Liver (tissue), 9 donors: ENCODE measurements around the gene CARHSP1. TPM values are rescaled to one million over a fixed set of nuclear protein-coding genes. Genes with fewer than 3 reads are reported as not detected.

Source experiments
- DNase-seq: peaks from one replicate; pipeline ENCODE4 v3.0.0-alpha.2; 2017; ENCODE audit warnings: low spot score
- H3K27ac ChIP-seq, 2 donors: one replicate each; pipeline ENCODE4 v1.7.0; 2013; ENCODE audit warnings: inconsistent platforms in 2 of 2, low read length in 2 of 2, control low read depth in 1 of 2, low read depth in 1 of 2, mild to moderate bottlenecking in 1 of 2
- H3K27me3 ChIP-seq, 4 donors: one replicate each; pipeline versions ENCODE4 v1.6.1 to v1.7.0; 2013; ENCODE audit warnings: low read length in 3 of 4, inconsistent platforms in 1 of 4, mild to moderate bottlenecking in 1 of 4, moderate library complexity in 1 of 4; ENCODE audit not compliant: control insufficient read depth in 4 of 4, insufficient read depth in 4 of 4
- H3K36me3 ChIP-seq, 4 donors: one replicate each; pipeline versions ENCODE4 v1.6.1 to v1.7.0; 2013; ENCODE audit warnings: low read length in 3 of 4, mild to moderate bottlenecking in 3 of 4, low read depth in 1 of 4, moderate library complexity in 1 of 4; ENCODE audit not compliant: control insufficient read depth in 4 of 4, insufficient read depth in 3 of 4
- H3K4me1 ChIP-seq, 4 donors: one replicate each; pipeline versions ENCODE4 v1.6.1 to v1.7.0; 2013; ENCODE audit warnings: low read length in 3 of 4, mild to moderate bottlenecking in 3 of 4, moderate library complexity in 1 of 4; ENCODE audit not compliant: control insufficient read depth in 4 of 4, insufficient read depth in 4 of 4
- H3K4me3 ChIP-seq, 3 donors: one replicate each; pipeline versions ENCODE4 v1.6.1 to v1.7.0; 2013; ENCODE audit warnings: low read length in 3 of 3, control low read depth in 1 of 3, low read depth in 1 of 3, mild to moderate bottlenecking in 1 of 3
- H3K9ac ChIP-seq, 2 donors: one replicate each; pipeline ENCODE4 v1.7.0; 2013; ENCODE audit warnings: low read length in 2 of 2, mild to moderate bottlenecking in 2 of 2, moderate library complexity in 2 of 2, control low read depth in 1 of 2, low read depth in 1 of 2
- H3K9me3 ChIP-seq, 4 donors: one replicate each; pipeline versions ENCODE4 v1.6.1 to v1.7.0; 2013; ENCODE audit warnings: low read length in 3 of 4; ENCODE audit not compliant: control insufficient read depth in 4 of 4
- ATF3 ChIP-seq: IDR thresholded peaks from 2 replicates; pipeline ENCODE4 v1.6.1; 2016; ENCODE audit warnings: antibody characterized with exemption
- CTCF ChIP-seq: fragments of 150-350 bp; IDR thresholded peaks from 2 replicates; pipeline ENCODE4 v1.5.1; 2017; ENCODE audit warnings: improper control_type of control experiment, low read depth, low read length; ENCODE audit not compliant: missing input control
- FOXA1 ChIP-seq: IDR thresholded peaks from 2 replicates; pipeline ENCODE4 v1.6.1; 2016; ENCODE audit warnings: antibody characterized with exemption
- FOXA2 ChIP-seq: IDR thresholded peaks from 2 replicates; pipeline ENCODE4 v1.6.1; 2016; ENCODE audit warnings: antibody characterized with exemption
- GABPA ChIP-seq, 2 donors: IDR thresholded peaks in 1 of 2; conservative IDR thresholded peaks in 1 of 2; 2 replicates each; pipeline ENCODE4 v1.6.1; 2016; ENCODE audit warnings: antibody characterized with exemption in 2 of 2, mild to moderate bottlenecking in 1 of 2, moderate library complexity in 1 of 2
- HNF4A ChIP-seq, 2 donors: conservative IDR thresholded peaks; 2 replicates each; pipeline ENCODE4 v1.6.1; 2016; ENCODE audit warnings: antibody characterized with exemption in 2 of 2, mild to moderate bottlenecking in 2 of 2
- MAX ChIP-seq: IDR thresholded peaks from 2 replicates; pipeline ENCODE4 v1.6.1; 2016; ENCODE audit warnings: antibody characterized with exemption
- NR2F2 ChIP-seq: IDR thresholded peaks from 2 replicates; pipeline ENCODE4 v1.6.1; 2016; ENCODE audit warnings: antibody characterized with exemption
- REST ChIP-seq: IDR thresholded peaks from 2 replicates; pipeline ENCODE4 v1.6.1; 2016; ENCODE audit warnings: antibody characterized with exemption, mild to moderate bottlenecking
- SP1 ChIP-seq: IDR thresholded peaks from 2 replicates; pipeline ENCODE4 v1.6.1; 2018; ENCODE audit warnings: antibody characterized with exemption, mild to moderate bottlenecking
- TAF1 ChIP-seq: conservative IDR thresholded peaks from 2 replicates; pipeline ENCODE4 v1.6.1; 2016; ENCODE audit warnings: antibody characterized with exemption, mild to moderate bottlenecking
- YY1 ChIP-seq: IDR thresholded peaks from 2 replicates; pipeline ENCODE4 v1.6.1; 2016; ENCODE audit warnings: antibody characterized with exemption, mild to moderate bottlenecking
- ZBTB33 ChIP-seq: IDR thresholded peaks from 2 replicates; pipeline ENCODE4 v1.6.1; 2016; ENCODE audit warnings: antibody characterized with exemption
- WGBS: extraction: QIAGEN DNeasy Blood & Tissue Kit; methylation state at CpG from one replicate; pipeline ENCODE4 v1.1.7; 2013; 5-methylcytosine and 5-hydroxymethylcytosine counted together
- polyA plus RNA-seq, 2 donors: library from polyadenylated mRNA; stranded (reverse) in 1 of 2; unstranded in 1 of 2; fragments of 200-250 nt in 1 of 2; fragments of >200 nt in 1 of 2; fragmentation: Nextera tagmentation in 1 of 2; extraction: Ambion mirVana in 1 of 2; gene quantifications; one replicate each; pipeline versions ENCODE4 v1.2.1 to v1.2.3, GENCODE V29; 2013 to 2015
- total RNA-seq, 2 donors: library from RNA; depleted of rRNA; stranded (reverse); fragments of >200 nt; gene quantifications; one replicate each; pipeline ENCODE4 v1.2.3, GENCODE V29; 2014
- donor health status: healthy.
- donor health status: healthy.
- donor health status: healthy.
- donor health status: healthy.
- donor health status: healthy.

Gene CARHSP1
- total and polyA plus RNA-seq, 4 donors, result 81.2 to 162 (median 119) TPM

GRCh38 chr16:8894736-8895334 is 26.0 kb upstream of the CARHSP1 start (continued):
- TF ChIP-seq REST, result no peak

GRCh38 chr16:8893976-8894690 is 25.3 kb upstream of the CARHSP1 start:
- 91% methylated on average over 14 of the region's 14 CpGs for WGBS
- Histone ChIP-seq H3K4me3 (no peak overlapping the region), H3K4me1 (no peaks in the 10 kb centered on the region), H3K9me3 (no peaks in the 10 kb centered on the region), H3K36me3 (peaks cover 10 to 81% (median 62%) of the 10 kb centered on the region in 4 donors), H3K9ac (no peak overlapping the region), H3K27me3 (no peaks in the 10 kb centered on the region), H3K27ac (no peak overlapping the region)
- DNase-seq, result no peak
- TF ChIP-seq MAX (no peak), HNF4A (conservative IDR thresholded peaks at IDR 0.05) (no peak), FOXA1 (no peak), NR2F2 (no peak), REST (no peak), CTCF (no peak), TAF1 (no peak), ZBTB33 (no peak), ATF3 (no peak), GABPA (IDR thresholded peaks at IDR 0.05 in 1 of 2, conservative IDR thresholded peaks at IDR 0.05 in 1 of 2) (no peak), YY1 (no peak), FOXA2 (no peak), SP1 (no peak)
